ENCODE measurements around the gene HSD17B13.

DNA sequence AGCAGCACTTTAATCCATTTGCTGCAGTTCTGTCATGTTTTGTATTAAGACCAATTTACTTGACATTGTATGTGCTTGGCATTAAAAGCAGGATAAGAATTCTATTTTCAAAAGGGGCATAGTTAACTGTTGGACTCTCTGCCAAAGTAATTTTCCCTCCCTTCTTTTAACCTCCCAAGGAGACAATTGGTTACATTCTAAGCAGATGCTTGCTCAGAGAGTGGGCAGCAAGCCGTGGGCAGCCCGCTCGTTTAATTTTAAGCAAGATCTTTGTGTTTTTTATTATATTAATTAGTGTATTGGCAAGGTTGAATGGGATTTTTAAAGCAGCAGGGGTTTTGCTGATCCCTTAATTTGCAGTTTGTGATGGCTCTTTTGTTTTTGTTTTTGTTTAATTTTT is 65.2 kb downstream of the HSD17B13 start:
- TF ChIP-seq, protein P1, sequence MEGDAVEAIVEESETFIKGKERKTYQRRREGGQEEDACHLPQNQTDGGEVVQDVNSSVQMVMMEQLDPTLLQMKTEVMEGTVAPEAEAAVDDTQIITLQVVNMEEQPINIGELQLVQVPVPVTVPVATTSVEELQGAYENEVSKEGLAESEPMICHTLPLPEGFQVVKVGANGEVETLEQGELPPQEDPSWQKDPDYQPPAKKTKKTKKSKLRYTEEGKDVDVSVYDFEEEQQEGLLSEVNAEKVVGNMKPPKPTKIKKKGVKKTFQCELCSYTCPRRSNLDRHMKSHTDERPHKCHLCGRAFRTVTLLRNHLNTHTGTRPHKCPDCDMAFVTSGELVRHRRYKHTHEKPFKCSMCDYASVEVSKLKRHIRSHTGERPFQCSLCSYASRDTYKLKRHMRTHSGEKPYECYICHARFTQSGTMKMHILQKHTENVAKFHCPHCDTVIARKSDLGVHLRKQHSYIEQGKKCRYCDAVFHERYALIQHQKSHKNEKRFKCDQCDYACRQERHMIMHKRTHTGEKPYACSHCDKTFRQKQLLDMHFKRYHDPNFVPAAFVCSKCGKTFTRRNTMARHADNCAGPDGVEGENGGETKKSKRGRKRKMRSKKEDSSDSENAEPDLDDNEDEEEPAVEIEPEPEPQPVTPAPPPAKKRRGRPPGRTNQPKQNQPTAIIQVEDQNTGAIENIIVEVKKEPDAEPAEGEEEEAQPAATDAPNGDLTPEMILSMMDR (IDR thresholded peaks at IDR 0.05) = no peak
- no peak for TF ChIP-seq POLR2AphosphoS5 (IDR thresholded peaks at IDR 0.05; ENCODE audit: low read depth, low read length)
